CD4-positive, alpha-beta T cell treated with Interleukin-4 for 1 hour (primary cell): ENCODE measurements around the gene PGLYRP2.
"Not testable (repeated sequence)": the region's sequence is repeated elsewhere in the genome, so short reads cannot be mapped to it uniquely, and the experiment has no call there.

Experiments
- DNase-seq, 2 donors: peaks; one replicate each; pipeline ENCODE4 v3.0.0-alpha.2; 2020 to 2022

PGLYRP2 gene

GRCh38 chr19:15485768-15486167 lies 6.5 kb upstream of the PGLYRP2 start:
- not testable (repeated sequence) for DNase-seq

DNA sequence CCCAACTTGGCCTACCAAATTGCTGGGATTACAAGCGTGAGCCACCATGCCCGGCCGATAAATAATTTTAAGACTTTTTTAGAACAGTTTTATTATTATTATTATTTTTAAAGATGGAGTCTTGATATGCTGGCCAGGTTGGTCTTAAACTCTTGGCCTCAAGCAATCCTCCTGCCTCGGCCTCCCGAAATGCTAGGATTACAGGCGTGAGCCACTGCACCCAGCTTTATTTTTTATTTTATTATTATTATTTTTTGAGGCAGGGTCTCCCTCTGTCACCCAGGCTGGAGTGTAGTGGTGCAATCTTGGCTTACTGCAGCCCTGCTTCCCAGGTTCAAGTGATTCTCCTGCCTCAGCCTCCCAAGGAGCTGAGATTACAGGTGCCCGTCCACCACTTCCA lies 1.7 kb upstream of the PGLYRP2 start:
- DNase-seq: not testable (repeated sequence)

- DNase-seq: no peak
Measured at GRCh38 chr19:15476325-15476724, 3.0 kb downstream of the PGLYRP2 start.

GRCh38 chr19:15475611-15476010 lies 3.7 kb downstream of the PGLYRP2 start:
- no peak for DNase-seq

GRCh38 chr19:15475169-15475568 lies 4.1 kb downstream of the PGLYRP2 start:
- no peak for DNase-seq

DNA sequence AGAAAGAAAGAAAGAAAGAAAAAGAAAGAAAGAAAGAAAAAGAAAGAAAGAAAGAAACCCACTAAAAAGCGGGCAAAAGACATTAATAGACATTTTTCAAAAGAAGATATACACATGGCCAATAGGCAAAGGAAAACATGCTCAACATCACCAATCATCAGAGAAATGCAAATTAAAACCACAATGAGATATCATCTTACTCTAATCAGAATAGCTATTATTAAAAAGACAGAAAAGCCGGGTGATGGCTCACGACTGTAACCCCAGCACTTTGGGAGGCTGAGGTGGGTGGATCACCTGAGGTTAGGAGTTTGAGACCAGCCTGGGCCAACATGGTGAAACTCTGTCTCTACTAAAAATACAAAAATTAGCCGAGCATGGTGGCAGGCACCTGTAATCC lies 5.5 kb downstream of the PGLYRP2 start:
- DNase-seq: not testable (repeated sequence)

DNA sequence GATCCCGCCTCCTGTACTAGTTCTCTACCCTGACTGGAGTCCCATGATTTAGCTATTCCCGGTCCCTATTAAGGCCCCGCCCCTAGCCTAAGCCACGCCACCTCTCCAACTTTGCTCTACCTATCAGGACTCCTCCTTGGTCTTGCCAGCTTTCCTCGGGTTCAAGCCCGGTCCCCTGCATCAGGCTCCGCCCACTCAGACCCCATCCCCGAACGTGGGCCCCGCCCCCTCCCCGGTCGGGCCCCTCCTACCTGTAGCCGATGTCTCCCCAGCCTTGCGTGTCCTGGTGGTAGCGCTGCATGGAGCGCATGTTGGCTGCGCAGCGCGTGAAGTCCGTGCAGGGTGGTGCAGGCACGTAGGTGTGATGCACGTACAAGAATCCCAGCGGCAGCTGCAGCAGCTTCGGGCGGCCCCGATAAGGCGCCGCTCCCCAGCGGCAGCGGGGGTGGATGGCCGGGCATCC lies 7.6 kb downstream of the PGLYRP2 start:
- DNase-seq: no peak

DNA sequence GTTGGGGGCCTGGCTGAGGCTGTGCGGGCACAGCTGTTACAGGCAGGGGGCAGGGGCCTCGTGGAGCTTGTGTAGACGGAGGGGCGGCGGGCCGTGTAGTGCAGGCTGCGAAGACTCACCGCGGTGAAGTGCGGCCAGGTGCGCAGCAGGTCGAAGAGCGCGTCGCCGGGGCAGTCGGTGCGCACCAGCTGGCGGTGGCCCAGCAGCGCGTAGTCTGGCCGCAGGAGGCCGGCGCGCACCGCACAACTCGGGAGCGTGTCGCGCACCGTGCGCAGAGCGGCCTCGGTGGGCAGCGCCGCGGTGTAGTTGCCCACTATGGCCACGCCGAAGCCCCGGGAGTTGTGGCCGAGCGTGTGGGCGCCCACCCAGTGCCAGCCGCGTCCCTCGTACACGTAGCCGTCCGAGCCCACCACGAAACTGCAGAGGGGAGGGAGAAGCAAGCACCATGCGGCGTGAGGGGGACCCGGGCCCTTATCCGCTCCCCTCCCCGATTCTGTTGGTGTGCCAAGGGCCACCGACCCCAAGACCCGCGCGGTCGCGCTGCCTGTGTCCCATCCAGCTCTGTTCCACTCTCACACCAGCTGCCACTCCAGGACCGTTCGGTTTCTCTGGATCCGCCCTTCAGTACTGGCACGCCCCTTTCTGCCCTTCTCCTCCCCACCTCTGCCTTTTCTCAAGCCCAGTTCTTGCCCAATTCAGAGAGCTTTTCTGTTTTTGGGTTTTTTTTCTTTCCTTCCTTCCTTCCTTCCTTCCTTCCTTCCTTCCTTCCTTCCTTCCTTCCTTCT lies 9.6 kb downstream of the PGLYRP2 start:
- DNase-seq: peak in 1 of 2 donors; percentile 36

GRCh38 chr19:15468675-15469512 lies 10.4 kb downstream of the PGLYRP2 start:
- no peak for DNase-seq

DNA sequence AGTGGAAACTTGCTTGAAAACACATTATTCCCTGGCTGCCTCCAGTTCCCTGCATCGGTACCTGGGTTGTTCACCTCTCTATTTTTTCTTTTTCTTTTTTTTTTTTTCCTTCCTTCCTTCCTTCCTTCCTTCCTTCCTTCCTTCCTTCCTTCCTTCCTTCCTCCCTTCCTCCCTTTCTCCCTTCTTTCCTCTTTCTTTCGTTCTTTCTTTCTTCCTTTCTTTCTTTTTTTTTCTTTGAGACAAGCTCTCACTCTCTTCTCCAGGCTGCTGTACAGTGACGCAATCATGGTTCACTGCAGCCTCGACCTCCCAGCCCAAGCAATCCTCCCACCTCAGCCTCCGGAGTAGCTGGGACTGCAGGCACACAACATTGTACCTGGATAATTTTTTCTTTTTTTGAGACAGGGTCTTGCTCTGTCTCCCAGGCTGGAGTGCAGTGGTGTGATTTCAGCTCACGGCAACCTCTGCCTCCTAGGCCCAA lies 11.5 kb downstream of the PGLYRP2 start:
- no peak for DNase-seq

- peak; percentile 69 to 85 for DNase-seq
Measured at GRCh38 chr19:15466851-15467733, 12.2 kb downstream of the PGLYRP2 start.

GRCh38 chr19:15464394-15465385 lies 14.6 kb downstream of the PGLYRP2 start, which contains the start of gene RASAL3:
Gene RASAL3 (minus strand): TSS chr19:15464544. CDS start chr19:15464358, 186 bp downstream.
- DNase-seq: peak; percentile 67 to 76

- peak; percentile 80 to 84 for DNase-seq
Measured at GRCh38 chr19:15463861-15464371, 15.4 kb downstream of the PGLYRP2 start.

GRCh38 chr19:15461694-15462093 lies 17.6 kb downstream of the PGLYRP2 start:
- no peak for DNase-seq

DNA sequence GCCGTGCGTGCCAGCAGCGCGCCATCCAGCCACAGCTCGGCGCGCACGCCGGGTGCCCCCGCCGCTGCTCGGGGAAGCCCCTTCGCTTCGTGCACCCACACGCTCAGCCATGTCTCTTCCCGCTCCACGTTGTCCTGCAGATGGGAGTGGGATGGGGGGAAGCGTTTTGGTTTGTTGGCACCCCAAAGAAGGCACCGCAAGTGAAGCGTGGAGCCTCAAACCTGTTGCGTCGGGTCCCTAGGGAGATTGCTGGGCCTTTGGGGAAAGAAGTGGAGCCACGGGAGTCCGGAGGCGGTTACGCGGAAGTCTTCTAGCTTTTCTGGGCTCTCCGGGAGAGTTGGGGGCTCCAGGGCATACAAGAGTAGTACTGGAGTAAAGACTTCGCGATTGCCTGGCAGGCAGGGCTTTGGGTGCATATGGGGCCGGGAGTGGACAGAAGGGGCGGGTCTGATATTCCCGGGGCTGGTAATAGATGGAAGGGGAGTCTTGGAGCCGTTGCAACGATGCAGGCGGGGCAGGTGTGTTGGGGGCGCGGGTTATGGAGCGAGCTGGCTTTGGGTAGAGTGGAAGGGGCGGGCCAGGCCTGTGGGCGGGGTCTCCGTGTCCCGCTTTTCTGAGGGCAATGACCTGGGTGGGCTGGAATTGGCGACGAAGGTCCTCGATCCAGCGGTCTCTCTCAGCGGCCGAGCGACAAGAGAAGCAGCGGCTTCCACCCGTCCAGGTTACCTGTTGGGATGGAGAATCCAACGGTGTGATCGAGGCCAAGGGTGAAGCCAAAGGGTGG lies 21.4 kb downstream of the PGLYRP2 start:
- DNase-seq: no peak

GRCh38 chr19:15456871-15457700 lies 22.2 kb downstream of the PGLYRP2 start:
- no peak for DNase-seq

- no peak for DNase-seq
Measured at GRCh38 chr19:15456441-15456840, 22.9 kb downstream of the PGLYRP2 start.

DNA sequence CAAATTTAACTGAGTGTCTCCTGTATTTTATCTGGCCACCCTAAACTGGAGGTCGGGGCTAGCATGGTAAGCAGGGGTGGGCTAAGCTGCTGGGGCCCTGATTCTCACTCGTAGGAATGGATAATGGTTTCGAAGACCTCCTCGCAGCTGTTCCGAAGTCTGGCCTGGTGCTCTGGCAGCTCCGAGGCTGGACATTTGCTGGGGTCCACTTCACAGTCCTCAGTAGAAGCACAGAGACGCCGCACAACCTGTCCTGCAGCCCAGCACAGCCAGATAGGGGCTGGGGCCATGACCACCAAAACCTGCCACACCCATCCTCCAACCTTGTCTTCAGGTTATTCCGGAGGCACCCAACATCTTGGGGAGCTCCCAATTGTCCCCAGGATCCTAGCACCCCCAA lies 23.3 kb downstream of the PGLYRP2 start:
- no peak for DNase-seq
